HL-60/S4 treated with phorbol 12-myristate 13-acetate at 8.2 ng/mL for 4 days and 3 days (cell line): ENCODE measurements around the gene KYNU.
"Not testable (repeated sequence)": the region's sequence is repeated elsewhere in the genome, so short reads cannot be mapped to it uniquely, and the experiment has no call there.

ENCODE experiments used
- in situ Hi-C: fragments of 300-500 bp; cut with MboI; formaldehyde crosslinking; loops from 2 replicates; pipeline ENCODE4 v1.15.0; 2022; ENCODE audit warnings: low sequenced_read_pairs

KYNU gene

GRCh38 chr2:142877216-142877838 is at the start of gene KYNU:
TSS of gene KYNU (plus strand) at chr2:142877664. CDS start at chr2:142885368, 7,704 bp downstream.
- in situ Hi-C loops, result no loop called here

GRCh38 chr2:142834021-142834420 is 43.4 kb upstream of the KYNU start:
- in situ Hi-C loops, result no loop called here

DNA sequence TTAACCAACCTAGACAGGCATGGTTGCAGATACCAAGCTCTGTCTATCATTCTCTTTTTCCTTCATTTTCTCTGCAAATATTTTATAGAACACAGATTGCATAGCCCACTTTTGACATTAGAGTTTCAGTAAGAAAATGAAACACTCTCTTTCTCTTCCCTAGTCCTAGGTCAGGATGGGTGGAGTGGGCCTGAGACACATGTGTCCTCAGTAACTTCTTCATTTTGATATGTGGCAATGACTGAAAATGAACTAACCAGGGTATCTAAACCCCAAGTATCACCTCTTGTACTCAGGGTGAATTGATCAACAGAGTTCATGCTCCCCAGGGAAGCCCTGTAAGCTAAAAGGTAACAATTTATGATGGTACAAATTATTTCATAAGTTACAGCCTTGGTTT is 37.0 kb upstream of the KYNU start:
- in situ Hi-C loops, result no loop called here

DNA sequence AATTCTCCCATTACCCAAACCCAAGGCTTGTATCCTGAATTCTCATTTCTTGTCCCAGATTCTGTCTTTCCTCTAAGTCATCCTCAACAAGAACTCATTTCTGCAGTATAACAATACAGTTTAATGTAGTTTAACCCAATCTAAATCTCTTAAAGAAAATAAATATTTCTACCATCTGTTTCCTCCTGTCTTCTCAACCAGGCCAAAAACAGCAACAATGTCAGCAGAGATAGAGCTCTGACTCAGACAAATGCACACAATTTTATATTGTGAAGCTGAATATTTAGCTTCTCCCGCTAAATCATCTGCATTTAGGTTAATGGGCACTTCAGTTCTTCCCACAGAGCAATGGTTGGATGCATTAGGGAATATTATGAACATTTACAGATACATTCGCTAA is 35.7 kb upstream of the KYNU start:
- in situ Hi-C loops, result no loop called here

DNA sequence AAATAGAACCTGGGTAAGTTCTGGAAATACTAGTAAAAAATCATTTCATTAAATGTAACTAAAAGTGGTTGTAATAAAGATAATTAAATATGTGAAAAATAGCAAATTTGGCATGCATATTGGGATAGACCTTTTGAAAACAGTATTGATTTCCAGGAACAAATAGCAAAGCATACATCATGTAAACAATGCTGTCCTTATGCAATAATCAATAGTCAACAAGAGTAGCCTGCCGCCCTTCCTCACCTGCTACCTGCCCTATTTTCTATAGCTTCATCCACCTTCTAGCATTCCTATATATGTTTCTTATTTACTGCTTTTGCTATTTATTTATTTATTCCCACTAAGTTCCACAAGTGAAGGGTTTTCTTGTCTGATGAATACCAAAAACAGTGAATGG is 35.1 kb upstream of the KYNU start:
- in situ Hi-C loops, result no loop called here

DNA sequence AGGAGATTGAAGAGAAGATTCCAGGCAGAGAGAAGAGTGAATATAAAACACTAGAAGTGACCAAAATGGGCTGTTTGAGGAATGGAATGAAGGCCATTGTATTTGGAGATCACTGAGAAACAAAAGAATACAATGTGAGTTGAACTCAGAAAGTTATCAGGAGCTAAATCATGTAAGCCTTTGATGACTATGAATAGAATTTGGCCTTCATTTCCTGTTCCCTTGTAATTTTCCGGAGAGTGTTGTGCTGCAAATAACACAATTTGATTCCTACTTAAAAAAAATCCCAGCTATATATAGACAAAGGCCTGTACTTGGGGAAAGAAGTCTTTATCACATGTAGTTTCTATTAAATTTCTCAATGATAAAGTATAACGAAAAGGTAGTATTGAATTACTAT is 33.7 kb upstream of the KYNU start:
- in situ Hi-C loops, result no loop called here

GRCh38 chr2:142848023-142848606 is 29.3 kb upstream of the KYNU start:
- in situ Hi-C loops, result no loop called here

DNA sequence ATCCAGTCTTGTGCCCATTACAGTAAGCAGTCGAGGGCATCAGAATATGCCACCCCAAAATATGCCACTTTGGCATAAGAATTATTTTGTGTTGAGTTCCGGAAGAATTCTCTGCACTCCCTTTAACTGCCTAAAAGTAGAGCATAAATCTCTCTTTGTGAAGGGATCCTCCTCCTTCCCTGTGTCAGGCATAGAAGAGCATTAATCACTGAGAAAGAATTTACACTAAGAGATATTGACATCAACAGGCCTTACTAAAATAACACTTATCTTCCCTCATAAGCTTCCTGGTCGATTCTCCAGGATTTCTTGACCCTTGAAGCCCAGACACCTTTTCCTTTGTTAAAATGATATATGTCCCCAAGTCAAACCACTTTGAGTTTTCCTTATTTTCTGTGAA is 27.6 kb upstream of the KYNU start:
- in situ Hi-C loops, result no loop called here

DNA sequence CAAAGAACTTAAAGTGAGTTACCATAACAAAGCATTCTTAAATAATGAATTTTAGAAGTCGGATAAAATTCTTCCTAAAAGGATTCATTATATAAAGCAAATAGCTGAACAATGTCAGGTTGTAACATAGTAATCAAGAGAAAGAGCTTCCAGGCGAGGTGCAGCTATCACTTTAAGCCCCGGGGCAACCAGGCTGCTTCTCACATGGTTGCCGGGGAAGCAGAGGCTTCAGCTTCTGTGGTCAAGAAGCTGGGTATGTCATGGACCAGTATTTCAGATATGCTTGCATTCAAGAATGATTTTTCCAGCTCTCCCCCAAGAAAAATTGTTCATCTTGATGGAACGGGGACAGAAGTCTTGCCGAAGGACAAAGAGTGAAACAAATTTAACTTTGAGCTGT is 23.6 kb upstream of the KYNU start:
- in situ Hi-C loops, result no loop called here

- in situ Hi-C loops, result no loop called here
Measured at GRCh38 chr2:142857256-142858164, 20.0 kb upstream of the KYNU start.

- in situ Hi-C loops, result no loop called here
Measured at GRCh38 chr2:142858961-142859360, 18.5 kb upstream of the KYNU start.

DNA sequence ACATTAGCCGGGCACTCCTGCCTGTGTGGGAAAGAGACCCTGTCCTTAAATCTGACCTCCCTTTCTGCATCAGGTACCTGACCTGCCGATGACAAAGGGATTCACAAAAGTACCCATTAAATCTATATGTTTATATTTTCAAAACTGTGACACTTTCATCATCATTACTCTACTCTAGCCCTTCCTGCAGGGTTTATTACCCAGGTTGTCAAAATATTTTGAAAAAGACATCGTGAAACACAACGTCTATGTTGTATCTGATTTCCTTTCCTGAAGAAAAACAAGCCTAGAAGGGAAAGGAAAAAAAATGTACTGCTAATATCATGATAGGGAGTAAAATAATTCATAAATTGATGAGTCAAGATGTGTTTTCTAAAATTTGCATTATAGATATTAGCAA is 15.2 kb upstream of the KYNU start:
- in situ Hi-C loops, result no loop called here

DNA sequence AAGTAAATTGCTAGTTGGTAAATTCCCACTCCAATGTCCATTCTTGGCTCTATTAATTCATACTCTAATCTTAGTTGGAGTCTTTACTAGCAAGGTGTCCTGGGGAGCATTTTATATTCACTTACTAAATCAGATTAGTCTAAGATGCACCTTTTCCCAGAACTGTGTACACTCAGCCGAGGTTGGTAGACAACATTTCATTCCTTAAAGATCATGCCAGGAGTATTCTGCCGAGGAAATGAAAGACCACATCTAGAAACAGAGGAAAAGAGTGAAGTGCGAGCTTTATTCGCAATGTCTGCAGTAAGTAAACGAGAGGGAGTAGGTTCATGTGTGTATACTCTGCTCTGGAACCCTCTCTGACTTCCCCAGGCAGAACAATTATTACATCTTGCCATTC is 14.6 kb upstream of the KYNU start:
- in situ Hi-C loops, result no loop called here

DNA sequence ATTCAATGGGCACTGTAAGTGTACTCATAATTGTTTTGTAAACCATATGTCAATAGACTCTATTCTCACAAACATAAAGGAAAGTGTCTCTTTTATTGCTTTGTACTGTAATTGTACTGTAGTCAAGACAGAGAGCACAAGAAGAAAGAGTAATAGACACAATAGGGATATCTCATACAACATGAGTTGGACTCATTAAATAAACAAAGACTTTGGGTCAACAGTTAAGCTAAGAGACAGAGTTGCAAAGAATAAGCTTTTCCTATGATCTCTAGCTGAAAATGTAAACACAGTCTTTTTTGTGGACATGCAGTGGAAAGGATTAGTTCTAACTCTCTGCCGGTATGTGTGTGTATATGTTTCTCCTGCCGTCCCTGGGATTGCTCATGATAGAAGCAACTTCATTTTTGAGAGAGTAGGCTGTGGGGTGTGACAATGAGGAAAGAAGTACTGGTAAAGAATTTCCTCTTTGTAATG is 13.9 kb upstream of the KYNU start:
- in situ Hi-C loops, result no loop called here

- in situ Hi-C loops, result not testable (repeated sequence)
Measured at GRCh38 chr2:142864605-142865004, 12.9 kb upstream of the KYNU start.

DNA sequence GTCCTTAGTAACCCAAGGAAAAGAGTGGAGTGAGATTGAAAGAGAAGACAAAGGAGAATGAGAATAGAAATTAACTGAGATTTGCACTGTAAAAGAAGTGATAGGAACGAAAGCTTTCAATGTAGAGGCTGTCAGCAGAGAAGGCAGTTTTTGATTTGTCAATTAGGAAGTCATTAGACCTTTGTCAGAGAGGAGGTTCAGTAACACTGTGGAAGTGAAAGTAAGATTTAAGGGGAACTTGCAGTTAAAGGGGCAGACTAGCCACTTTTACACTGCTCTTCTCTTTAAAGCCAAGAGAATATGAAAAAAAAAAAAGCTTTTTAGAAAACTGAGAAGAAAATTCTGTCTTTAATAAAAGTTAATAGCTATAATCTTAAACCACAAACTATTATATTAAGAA is 11.5 kb upstream of the KYNU start:
- in situ Hi-C loops, result no loop called here

DNA sequence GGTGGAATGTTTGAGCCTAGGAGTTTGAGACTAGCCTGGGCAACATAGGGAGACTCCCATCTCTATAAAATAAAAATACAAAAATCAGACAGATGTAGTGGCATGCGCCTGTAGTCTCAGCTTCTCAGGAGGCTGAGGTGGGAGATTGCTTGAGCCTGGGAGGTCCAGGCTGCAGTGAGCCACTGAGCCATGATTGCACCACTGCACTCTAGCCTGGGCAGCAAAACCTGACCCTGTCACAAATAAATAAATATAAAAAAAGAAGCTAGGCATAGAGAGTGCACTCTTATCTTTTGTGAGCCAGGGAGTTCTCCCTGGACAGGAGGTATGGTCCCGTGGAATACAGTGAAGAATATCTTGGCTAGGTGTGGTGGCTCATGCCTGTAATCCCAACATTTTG is 11.0 kb upstream of the KYNU start:
- in situ Hi-C loops, result no loop called here

DNA sequence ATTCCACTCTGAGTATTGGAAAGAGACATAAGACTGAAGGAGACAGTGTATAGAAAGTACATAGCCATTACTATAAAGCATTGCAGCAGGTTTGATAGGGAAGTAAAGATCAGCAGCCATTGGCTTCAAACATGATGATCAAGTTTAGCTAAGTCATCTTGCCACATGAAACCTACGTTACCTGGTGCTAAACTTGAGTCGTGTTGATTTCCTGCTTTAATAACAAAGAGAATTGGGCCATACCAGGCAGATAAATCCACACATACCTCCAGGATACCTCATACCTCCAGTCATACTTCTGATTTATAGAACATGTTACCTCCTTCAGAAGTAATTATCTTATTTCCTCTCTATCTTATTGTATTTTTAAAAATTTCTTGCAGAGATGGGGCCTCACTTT is 10.3 kb upstream of the KYNU start:
- in situ Hi-C loops, result no loop called here

- in situ Hi-C loops, result no loop called here
Measured at GRCh38 chr2:142868229-142868762, 9.2 kb upstream of the KYNU start.

DNA sequence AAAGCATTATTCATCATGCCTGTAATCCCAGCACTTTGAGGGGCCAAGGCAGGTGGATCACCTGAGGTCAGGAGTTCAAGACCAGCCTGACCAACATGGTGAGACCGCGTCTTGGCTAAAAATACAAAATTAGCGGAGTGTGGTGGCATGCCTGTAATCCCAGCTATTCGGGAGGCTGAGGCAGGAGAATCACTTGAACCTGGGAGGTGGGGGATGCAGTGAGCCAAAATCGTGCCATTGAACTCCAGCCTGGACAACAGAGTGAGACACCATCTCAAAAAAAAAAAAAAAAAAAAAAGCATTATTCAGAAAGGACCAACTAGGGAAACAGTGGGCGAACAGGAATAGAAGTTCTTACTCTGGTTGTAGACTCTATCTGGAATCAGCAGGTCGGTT is 8.4 kb upstream of the KYNU start:
- in situ Hi-C loops, result not testable (repeated sequence)

DNA sequence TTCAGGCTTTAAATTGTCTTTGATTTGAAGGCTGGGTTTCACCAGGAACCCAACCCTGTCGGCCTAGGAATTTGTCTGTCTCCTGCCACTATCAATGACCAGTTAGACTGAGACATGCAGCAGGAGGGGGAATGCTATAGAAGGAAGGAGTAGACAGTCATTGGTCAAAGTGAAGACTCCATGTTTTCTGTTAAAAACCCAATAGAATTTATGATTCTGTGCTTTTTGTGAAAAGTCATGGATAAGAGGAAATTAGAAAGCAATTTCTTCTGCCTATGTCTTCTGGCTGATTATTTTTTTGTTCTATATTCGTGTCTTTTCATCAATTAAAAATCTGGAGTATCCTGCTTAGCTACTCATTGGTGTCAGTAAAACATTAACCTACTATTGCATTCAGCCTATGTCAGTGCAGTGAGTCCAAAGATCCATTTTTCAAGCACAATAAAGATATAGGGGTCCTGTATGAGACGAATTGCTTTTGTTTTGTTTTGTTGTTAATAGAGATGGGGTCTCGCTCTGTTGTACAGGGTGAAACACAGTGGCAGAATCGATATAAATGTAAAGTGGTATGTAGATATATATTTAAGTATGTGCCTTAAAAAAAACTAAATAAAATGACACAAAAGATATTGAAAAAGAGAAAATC is 7.9 kb upstream of the KYNU start:
- in situ Hi-C loops, result no loop called here
